Mesothelial cell of epicardium (in vitro differentiated cells): ENCODE measurements around the gene TCOF1. TPM values are rescaled to one million over a fixed set of nuclear protein-coding genes. Genes with fewer than 3 reads are reported as not detected.

Experiments
- DNase-seq, 2 experiments: peaks; one replicate each; pipeline ENCODE4 v3.0.0; 2021; ENCODE audit warnings: low spot score in 2 of 2; ENCODE audit not compliant: unreplicated experiment in 2 of 2
- H3K27ac Mint-ChIP-seq: 2 replicates; pipeline ENCODE4 v1.8.0; 2021; ENCODE audit warnings: mixed read lengths
- H3K27me3 Mint-ChIP-seq: 2 replicates; pipeline ENCODE4 v1.8.0; 2021; ENCODE audit warnings: low read depth, mixed read lengths
- H3K36me3 Mint-ChIP-seq: 2 replicates; pipeline ENCODE4 v1.8.0; 2021; ENCODE audit warnings: mixed read lengths
- H3K4me1 Mint-ChIP-seq: 2 replicates; pipeline ENCODE4 v1.8.0; 2021; ENCODE audit warnings: mixed read lengths
- H3K4me3 Mint-ChIP-seq: 2 replicates; pipeline ENCODE4 v1.8.0; 2021; ENCODE audit warnings: mild to moderate bottlenecking, moderate library complexity, mixed read lengths
- H3K9me3 Mint-ChIP-seq: 2 replicates; pipeline ENCODE4 v1.8.0; 2021; ENCODE audit warnings: mixed read lengths
- total RNA-seq: library from RNA; stranded (reverse); gene quantifications from 3 replicates; pipeline ENCODE4 v1.2.1, GENCODE V29; 2021
- TF ChIP-seq, protein P1 (sequence below): fragments of 200-600 bp; sonication (generic); IDR thresholded peaks from one replicate; pipeline ENCODE4 v1.5.0; 2021; ENCODE audit warnings: antibody characterized with exemption; ENCODE audit not compliant: unreplicated experiment

TCOF1 gene
- total RNA-seq, 1 donor from 2014 or later, result 58.8 TPM

DNA sequence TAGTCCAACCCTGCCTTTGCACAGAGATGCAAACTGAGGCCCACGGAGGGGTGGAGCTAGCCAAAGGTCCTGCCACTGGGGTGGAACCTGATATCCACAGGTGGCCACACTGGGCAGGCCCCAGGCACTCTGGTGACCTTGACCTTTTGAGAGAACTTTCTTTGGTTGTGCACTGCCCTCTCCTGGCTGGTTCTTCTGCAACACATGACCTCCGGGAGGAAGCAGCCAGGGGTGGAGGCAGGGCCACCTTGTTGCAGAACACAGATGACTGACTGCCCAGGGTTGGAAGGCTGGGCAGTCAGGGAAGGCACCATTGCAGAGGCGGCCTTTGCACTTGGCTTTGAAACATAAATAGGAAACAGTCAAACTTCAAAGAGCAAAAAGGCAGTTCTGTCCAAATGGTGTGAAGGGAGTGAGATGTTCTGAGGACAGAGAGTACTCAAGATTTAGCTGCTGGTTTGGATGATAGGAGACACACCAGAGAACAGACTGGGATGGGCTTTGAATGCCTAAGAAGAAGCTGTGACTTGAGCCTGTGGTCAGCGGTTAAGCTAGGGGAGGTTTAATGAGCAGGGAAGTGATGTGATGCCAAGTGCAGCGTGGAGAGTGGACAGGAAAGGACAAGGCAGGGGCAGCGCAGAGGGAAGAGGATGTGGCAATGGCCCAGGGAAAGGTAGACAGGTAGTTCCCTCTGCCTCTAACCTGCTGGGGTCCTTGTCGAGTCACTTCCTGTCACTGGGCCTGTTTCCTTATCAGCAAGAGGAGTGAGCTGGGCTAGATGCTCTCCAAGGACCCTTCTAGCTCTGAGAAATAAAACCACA, 6.8 kb upstream of the TCOF1 start:
- TF ChIP-seq, protein P1, sequence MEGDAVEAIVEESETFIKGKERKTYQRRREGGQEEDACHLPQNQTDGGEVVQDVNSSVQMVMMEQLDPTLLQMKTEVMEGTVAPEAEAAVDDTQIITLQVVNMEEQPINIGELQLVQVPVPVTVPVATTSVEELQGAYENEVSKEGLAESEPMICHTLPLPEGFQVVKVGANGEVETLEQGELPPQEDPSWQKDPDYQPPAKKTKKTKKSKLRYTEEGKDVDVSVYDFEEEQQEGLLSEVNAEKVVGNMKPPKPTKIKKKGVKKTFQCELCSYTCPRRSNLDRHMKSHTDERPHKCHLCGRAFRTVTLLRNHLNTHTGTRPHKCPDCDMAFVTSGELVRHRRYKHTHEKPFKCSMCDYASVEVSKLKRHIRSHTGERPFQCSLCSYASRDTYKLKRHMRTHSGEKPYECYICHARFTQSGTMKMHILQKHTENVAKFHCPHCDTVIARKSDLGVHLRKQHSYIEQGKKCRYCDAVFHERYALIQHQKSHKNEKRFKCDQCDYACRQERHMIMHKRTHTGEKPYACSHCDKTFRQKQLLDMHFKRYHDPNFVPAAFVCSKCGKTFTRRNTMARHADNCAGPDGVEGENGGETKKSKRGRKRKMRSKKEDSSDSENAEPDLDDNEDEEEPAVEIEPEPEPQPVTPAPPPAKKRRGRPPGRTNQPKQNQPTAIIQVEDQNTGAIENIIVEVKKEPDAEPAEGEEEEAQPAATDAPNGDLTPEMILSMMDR, result peak; percentile 26
- no peak for DNase-seq
- peaks cover 12% of the 10 kb centered on the region for H3K4me1 Mint-ChIP-seq
- peak overlapping the region; percentile 23 for H3K27ac Mint-ChIP-seq
- H3K4me3 Mint-ChIP-seq, result no peak overlapping the region
- H3K9me3 Mint-ChIP-seq, result no peaks in the 10 kb centered on the region
- no peaks in the 10 kb centered on the region for H3K27me3 Mint-ChIP-seq
- H3K36me3 Mint-ChIP-seq, result no peaks in the 10 kb centered on the region

GRCh38 chr5:150352244-150353031, 5.1 kb upstream of the TCOF1 start:
- H3K4me1 Mint-ChIP-seq, result peaks cover 14% of the 10 kb centered on the region
- H3K27me3 Mint-ChIP-seq, result no peaks in the 10 kb centered on the region
- no peak overlapping the region for H3K27ac Mint-ChIP-seq
- no peak overlapping the region for H3K4me3 Mint-ChIP-seq
- TF ChIP-seq, protein P1, result no peak
- no peaks in the 10 kb centered on the region for H3K9me3 Mint-ChIP-seq
- DNase-seq, result no peak
- H3K36me3 Mint-ChIP-seq, result no peaks in the 10 kb centered on the region

- no peaks in the 10 kb centered on the region for H3K9me3 Mint-ChIP-seq
- H3K4me3 Mint-ChIP-seq, result no peak overlapping the region
- TF ChIP-seq, protein P1, result no peak
- H3K27ac Mint-ChIP-seq, result no peak overlapping the region
- no peaks in the 10 kb centered on the region for H3K27me3 Mint-ChIP-seq
- peaks cover 14% of the 10 kb centered on the region for H3K4me1 Mint-ChIP-seq
- no peaks in the 10 kb centered on the region for H3K36me3 Mint-ChIP-seq
- no peak for DNase-seq
Observed at GRCh38 chr5:150353032-150353675, 4.3 kb upstream of the TCOF1 start.

GRCh38 chr5:150355791-150356190, 1.7 kb upstream of the TCOF1 start:
- Mint-ChIP-seq H3K4me3 (no peak overlapping the region), H3K27me3 (no peaks in the 10 kb centered on the region), H3K36me3 (no peaks in the 10 kb centered on the region), H3K9me3 (no peaks in the 10 kb centered on the region), H3K27ac (no peak overlapping the region), H3K4me1 (peaks cover 20% of the 10 kb centered on the region)
- TF ChIP-seq, protein P1, result no peak
- no peak for DNase-seq

DNA sequence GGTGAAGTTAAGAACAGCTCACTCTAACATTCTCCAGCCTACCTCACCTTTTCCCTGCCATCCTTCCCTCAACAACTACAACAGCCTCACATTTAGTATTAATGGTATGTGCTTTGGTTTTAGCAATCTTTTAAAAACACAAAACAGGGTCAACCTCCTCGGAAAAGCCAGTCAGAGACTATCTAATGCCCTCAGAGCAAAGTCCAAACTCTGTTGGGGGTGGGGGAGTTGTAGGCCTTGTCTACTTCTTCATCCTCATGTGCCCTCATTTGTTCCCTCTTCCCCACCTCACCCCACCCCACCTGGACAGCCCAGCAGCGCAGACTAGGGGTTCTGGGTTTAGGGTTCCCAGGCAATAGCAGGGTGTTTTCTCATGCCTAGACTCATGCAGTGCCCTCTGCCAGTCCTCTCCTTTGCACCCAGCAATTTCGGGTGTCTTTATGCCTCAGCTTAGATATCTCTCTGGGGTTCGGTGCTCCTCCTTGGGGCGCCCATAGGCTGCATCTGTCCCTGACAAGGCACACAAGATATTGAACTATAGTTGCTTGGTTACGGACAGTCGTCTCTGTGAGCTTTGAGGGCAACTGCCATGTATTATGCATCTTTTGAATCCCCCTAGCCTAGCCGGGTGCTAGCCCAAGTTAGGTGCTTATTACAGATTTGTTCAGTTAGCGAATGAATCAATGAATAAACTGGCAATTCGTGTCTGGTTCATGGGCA, 762 bp upstream of the TCOF1 start:
- peaks cover 17% of the 10 kb centered on the region for H3K4me1 Mint-ChIP-seq
- H3K9me3 Mint-ChIP-seq, result no peaks in the 10 kb centered on the region
- DNase-seq, result no peak
- peak overlapping the region; percentile 95 for H3K27ac Mint-ChIP-seq
- TF ChIP-seq, protein P1, result no peak
- peaks cover 5% of the 10 kb centered on the region for H3K36me3 Mint-ChIP-seq
- H3K27me3 Mint-ChIP-seq, result no peaks in the 10 kb centered on the region
- peak overlapping the region; percentile 81 for H3K4me3 Mint-ChIP-seq
